ENCODE measurements around the gene ANKEF1.
"Not testable (repeated sequence)": the region's sequence is repeated elsewhere in the genome, so short reads cannot be mapped to it uniquely, and the experiment has no call there.

Gene ANKEF1

GRCh38 chr20:10033905-10034650, 709 bp upstream of the ANKEF1 start:
- TF ChIP-seq CTCF (IDR thresholded peaks at IDR 0.05; ENCODE audit: extremely low read depth, missing control alignments) = no peak
- no peak for DNase-seq (ENCODE audit: low spot score)

- DNase-seq (ENCODE audit: low spot score) = not testable (repeated sequence)
These were observed 1.5 kb downstream of the ANKEF1 start for GRCh38 chr20:10036321-10036720.

- no peak for DNase-seq (ENCODE audit: low spot score)
- TF ChIP-seq CTCF (IDR thresholded peaks at IDR 0.05; ENCODE audit: extremely low read depth, missing control alignments) = no peak
These were observed 5.5 kb downstream of the ANKEF1 start for GRCh38 chr20:10040070-10040975.

GRCh38 chr20:10042086-10042485, 7.3 kb downstream of the ANKEF1 start:
- no peak for DNase-seq (ENCODE audit: low spot score)
- no peak for TF ChIP-seq CTCF (IDR thresholded peaks at IDR 0.05; ENCODE audit: extremely low read depth, missing control alignments)

- DNase-seq (ENCODE audit: low spot score) = no peak
- TF ChIP-seq CTCF (IDR thresholded peaks at IDR 0.05; ENCODE audit: extremely low read depth, missing control alignments) = no peak
These were observed 12.6 kb downstream of the ANKEF1 start for GRCh38 chr20:10047427-10047826.

GRCh38 chr20:10051185-10051584, 16.4 kb downstream of the ANKEF1 start:
- DNase-seq (ENCODE audit: low spot score) = no peak
- no peak for TF ChIP-seq CTCF (IDR thresholded peaks at IDR 0.05; ENCODE audit: extremely low read depth, missing control alignments)

- no peak for DNase-seq (ENCODE audit: low spot score)
These were observed 24.2 kb downstream of the ANKEF1 start for GRCh38 chr20:10059006-10059405.

More at GRCh38 chr20:10059006-10059405, 24.2 kb downstream of the ANKEF1 start:
- no peak for TF ChIP-seq CTCF (IDR thresholded peaks at IDR 0.05; ENCODE audit: extremely low read depth, missing control alignments)
